Middle frontal gyrus (tissue), 1 donor: ENCODE data around the gene EVX2.

ENCODE experiments used
- DNase-seq: peaks from one replicate; pipeline ENCODE4 v3.0.0-alpha.2; 2015; ENCODE audit warnings: low spot score; ENCODE audit errors: extremely low spot score

Gene EVX2

GRCh38 chr2:176096243-176096985 lies 12.7 kb upstream of the EVX2 start:
- DNase-seq = no peak

GRCh38 chr2:176095421-176095820 lies 11.7 kb upstream of the EVX2 start:
- DNase-seq = no peak

- DNase-seq = no peak
These were observed 10.6 kb upstream of the EVX2 start for GRCh38 chr2:176094349-176094748.

- no peak for DNase-seq
These were observed 10.1 kb upstream of the EVX2 start for GRCh38 chr2:176093898-176094249.

GRCh38 chr2:176093145-176093897 lies 9.6 kb upstream of the EVX2 start:
- no peak for DNase-seq

GRCh38 chr2:176092270-176093144 lies 8.7 kb upstream of the EVX2 start, which contains the start of gene HOXD13:
TSS of gene HOXD13 (plus strand) at chr2:176092721. CDS start at chr2:176092891, 170 bp downstream.
- DNase-seq = no peak

GRCh38 chr2:176091329-176092258 lies 7.8 kb upstream of the EVX2 start:
- no peak for DNase-seq

- no peak for DNase-seq
These were observed 7.1 kb upstream of the EVX2 start for GRCh38 chr2:176090862-176091261.

- DNase-seq = no peak
These were observed 6.2 kb upstream of the EVX2 start for GRCh38 chr2:176089843-176090395.

- no peak for DNase-seq
These were observed 5.4 kb upstream of the EVX2 start for GRCh38 chr2:176088937-176089842.

- no peak for DNase-seq
These were observed 4.5 kb upstream of the EVX2 start for GRCh38 chr2:176088048-176088936.

GRCh38 chr2:176087330-176088047 lies 3.7 kb upstream of the EVX2 start:
- no peak for DNase-seq

GRCh38 chr2:176085861-176086771 lies 2.4 kb upstream of the EVX2 start:
- DNase-seq = no peak

GRCh38 chr2:176085120-176085788 lies 1.5 kb upstream of the EVX2 start:
- no peak for DNase-seq

GRCh38 chr2:176084611-176085119 lies 903 bp upstream of the EVX2 start:
- no peak for DNase-seq
